Stimulated activated CD8-positive, alpha-beta memory T cell treated with anti-CD3 and anti-CD28 coated beads, Interleukin-7, amount 100 ng/mL, for 24 hours (primary cell): ENCODE results near the gene CNTNAP2.

ENCODE experiments used
- DNase-seq: peaks from one replicate; pipeline ENCODE4 v3.0.0-alpha.2; 2020; ENCODE audit warnings: low read depth

CNTNAP2 gene

DNA sequence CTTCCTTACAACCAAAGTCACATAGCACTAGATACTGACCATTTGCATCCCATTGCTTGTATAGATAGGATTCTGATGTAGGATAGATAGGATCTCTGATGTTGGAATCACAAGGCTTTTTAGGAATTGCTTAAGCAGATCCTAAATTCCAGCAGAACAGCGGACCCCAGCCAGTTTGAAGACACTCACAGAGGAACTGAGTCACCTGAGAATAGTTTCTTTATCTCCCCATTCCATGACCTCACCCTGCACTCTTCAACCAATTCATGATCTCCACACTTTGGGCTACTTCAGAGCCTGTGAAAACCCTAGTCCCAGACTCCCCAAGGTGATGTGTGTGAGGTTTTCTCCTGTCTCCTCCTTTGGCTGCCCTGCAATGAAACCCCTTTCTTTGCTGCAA lies 179.4 kb downstream of the CNTNAP2 start:
- no peak for DNase-seq

- DNase-seq = no peak
Measured at GRCh38 chr7:146314962-146315361, 198.4 kb downstream of the CNTNAP2 start.

DNA sequence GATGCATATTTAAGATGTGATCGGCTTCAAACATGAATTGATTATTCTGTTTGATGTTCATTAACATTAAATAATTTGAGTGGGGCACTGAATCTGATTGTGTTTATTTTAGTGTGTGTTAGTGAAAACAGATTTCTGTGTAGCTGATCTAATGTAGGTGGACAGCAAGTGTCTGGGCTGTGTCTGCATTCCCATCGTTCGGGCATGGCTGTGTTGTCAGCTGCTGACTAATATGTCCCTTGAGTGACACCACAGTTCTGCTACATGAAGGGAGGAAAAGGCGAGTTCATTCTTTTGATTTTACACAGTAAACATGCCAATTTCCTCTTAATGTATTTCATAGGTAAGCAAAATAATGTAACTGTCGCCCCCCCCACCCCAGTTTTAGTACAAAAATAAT lies 203.0 kb downstream of the CNTNAP2 start:
- no peak for DNase-seq

DNA sequence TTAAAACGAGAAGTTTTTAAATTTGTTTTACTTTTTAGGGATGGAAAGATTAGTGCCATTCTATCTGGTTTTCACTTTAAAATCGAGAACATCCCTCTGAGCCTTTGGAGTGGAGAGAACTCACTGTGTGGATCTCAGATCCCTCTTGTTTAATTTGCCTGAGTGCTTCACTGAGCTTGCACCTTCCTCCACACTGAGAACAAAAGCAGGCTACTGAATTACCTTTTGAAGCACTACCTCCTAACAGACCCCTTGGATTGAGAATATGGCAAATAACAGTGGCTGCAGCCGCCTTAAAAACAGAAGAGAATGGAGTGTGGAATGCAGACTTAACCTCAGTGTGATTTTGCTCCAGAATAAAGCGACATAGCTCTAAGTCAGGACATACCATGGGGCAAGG lies 204.7 kb downstream of the CNTNAP2 start:
- no peak for DNase-seq

GRCh38 chr7:146331369-146331768 lies 214.8 kb downstream of the CNTNAP2 start:
- DNase-seq = no peak

GRCh38 chr7:146345251-146345650 lies 228.7 kb downstream of the CNTNAP2 start:
- no peak for DNase-seq

DNA sequence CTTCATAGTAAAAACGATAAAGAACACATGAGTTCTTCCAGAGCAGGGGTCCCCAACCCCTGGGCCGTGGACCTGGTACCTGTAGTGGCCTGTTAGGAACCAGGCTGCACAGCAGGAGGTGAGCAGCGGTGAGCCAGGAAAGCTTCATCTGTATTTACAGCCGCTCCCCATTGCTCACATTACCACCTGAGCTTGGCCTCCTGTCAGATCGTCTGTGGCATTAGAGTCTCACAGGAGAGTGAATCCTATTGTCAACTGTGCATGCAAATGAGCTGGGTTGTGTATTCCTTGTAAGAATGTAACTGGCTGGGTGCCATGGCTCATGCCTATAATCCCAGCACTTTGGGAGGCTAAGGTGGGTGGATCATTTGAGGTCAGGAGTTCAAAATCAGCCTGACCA lies 229.5 kb downstream of the CNTNAP2 start:
- no peak for DNase-seq

DNA sequence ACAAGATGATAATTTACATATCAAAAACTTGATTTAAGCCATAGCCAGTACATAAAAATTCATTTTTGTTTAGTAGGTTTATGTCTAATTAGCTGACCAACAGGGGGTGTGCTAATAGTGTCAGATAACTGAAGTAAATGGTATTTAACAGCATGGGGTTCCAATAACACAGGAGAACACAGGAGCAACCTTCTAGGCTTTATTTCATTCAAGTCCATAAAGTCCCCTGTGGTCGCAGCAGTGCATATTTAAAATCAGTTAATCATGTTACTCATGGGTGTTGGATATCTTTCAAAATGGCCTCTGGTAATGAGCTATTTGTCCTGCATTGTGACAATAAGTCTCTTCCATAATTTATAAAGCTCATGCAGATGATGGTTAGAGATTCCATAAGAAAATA lies 238.6 kb downstream of the CNTNAP2 start:
- no peak for DNase-seq

- DNase-seq = no peak
Measured at GRCh38 chr7:146359176-146359575, 242.6 kb downstream of the CNTNAP2 start.

GRCh38 chr7:146366938-146367337 lies 250.3 kb downstream of the CNTNAP2 start:
- DNase-seq = no peak

DNA sequence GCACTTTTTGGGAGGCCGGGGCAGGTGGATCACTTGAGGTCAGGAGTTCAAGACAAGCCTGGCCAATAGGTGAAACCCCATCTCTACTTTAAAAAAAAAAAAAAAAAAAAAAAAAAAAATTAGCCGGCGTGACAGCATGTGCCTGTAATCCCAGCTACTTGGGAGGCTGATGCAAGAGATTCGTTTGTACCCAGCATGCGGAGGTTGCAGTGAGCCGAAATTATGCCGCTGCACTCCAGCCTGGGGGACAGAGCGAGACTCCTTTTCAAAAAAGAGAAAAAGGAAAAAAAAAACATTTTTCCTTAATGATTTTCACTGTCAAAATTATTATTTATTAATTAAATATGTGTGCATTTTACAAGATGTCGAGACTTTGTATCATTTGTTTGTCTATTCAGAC lies 253.6 kb downstream of the CNTNAP2 start:
- no peak for DNase-seq

DNA sequence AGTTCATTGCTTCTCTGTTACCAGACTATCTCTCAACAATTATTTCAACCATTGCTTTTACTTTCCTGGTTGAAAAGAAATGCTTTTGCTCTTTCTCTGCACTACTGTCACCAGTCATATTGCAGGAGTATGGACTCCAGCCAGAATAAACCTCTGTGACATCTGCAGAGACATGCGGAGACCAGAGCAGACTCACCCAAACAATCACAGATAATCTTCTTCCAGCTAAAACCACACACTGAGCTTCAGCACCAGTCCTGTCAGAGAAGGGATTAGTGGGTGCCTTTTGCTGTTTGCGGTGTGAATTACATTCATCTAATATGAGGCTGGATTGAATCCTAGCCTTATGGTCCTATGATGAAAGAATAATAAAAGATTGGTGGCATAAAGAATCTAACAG lies 258.6 kb downstream of the CNTNAP2 start:
- no peak for DNase-seq

DNA sequence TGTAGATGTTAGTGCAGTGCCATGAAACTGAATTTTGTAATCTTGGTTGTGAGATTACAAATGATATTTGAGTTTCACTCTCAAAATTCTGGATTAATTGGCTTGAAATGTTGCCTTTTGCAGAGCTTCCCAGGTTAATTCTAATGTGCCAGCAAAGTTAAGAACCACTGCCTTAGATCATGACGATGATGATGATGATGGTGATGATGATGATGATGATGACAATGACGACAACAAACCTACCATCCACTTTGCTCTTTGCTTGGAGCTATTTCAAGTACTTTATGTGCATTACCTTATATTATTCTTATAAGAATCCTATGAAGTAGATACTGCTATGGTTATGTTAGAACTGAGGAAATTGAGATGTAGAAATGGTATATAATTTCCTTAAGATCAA lies 261.6 kb downstream of the CNTNAP2 start:
- DNase-seq = no peak

GRCh38 chr7:146387140-146387539 lies 270.5 kb downstream of the CNTNAP2 start:
- DNase-seq = no peak

GRCh38 chr7:146388928-146389327 lies 272.3 kb downstream of the CNTNAP2 start:
- no peak for DNase-seq

DNA sequence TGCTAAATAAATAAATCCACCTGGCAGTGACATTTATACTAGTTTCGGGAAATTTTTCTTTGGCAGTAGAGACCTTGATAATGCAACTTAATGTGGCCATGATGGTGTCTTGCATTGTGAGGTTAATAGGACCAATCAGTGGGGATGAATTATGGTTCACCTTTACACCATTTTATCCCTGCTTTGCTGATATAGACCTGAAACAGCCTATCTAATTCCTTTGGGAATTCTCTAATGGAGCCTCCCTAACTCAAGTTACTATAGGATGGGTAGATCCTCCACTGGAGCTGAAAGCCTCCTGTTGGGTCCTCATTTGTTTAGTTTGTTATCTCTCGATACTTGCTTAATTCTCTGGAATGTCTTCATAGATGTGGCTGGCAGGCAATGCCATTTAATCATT lies 276.7 kb downstream of the CNTNAP2 start:
- DNase-seq = no peak

DNA sequence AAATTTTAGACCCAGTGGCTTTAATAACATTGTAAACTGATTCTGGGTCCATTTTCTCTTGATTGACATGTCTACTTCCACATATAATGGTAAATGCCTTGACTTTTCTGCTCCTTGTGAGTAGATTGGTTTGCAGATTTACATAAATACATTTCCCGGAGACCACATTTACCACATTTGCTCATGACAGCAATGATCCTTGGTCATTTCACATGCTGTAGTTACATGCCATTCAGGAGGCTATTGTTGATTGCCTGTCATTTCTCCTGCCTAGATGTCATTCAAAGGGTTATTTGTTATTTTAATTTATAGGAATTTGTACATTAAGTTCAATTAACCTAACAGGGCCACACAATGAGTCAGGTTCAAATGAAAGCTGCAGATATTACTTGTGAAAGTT lies 280.5 kb downstream of the CNTNAP2 start:
- no peak for DNase-seq

GRCh38 chr7:146401939-146402338 lies 285.3 kb downstream of the CNTNAP2 start:
- no peak for DNase-seq

- no peak for DNase-seq
Measured at GRCh38 chr7:146405737-146406136, 289.1 kb downstream of the CNTNAP2 start.

- DNase-seq = no peak
Measured at GRCh38 chr7:146411975-146412374, 295.4 kb downstream of the CNTNAP2 start.

DNA sequence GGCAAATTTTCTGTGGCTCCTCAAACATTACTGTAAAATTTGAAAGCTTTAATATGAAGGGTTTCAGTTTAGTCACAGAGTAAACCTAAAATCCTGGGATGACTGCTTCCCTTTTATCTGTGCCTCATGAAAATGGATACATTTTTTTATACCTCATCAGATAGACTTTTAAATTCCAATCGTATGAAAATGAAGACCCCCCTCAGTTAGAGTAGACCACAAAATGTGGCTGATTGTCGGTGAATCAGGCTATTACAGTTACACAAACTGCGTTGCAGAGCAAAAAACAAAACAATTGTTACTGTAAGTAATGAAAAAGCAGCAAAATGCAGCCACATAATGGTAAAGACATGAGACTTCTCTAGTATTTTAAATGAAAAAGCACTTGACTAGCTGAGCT lies 296.2 kb downstream of the CNTNAP2 start:
- no peak for DNase-seq

DNA sequence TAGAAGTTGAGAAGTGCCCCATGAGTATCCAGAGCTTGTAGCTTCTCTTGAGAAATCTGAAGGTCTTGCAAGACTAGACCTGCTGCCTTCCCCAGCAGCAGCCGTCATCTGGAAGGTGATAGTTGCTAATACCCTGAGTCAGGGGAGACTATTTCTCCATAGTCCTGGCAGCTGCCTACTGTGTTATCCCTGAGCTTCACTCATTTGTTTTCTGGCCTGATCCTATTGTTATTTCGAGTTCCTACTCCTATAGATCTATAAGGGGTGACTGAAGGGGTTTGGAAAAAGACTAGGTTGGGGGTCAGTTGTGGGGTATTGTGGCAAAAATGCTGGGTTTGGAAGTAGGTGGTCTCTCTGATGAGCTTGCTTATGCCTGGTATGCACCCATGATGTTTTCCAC lies 297.8 kb downstream of the CNTNAP2 start:
- no peak for DNase-seq

GRCh38 chr7:146414937-146415336 lies 298.3 kb downstream of the CNTNAP2 start:
- DNase-seq = no peak

- no peak for DNase-seq
Measured at GRCh38 chr7:146417176-146417575, 300.6 kb downstream of the CNTNAP2 start.

GRCh38 chr7:146423446-146423845 lies 306.8 kb downstream of the CNTNAP2 start:
- DNase-seq = no peak
